LNCAP (cell line): ENCODE measurements around the gene NIT1.
A peak's percentile ranks its signal among the peaks of the same experiment; 100 is the strongest.

Source experiments
- CTCF ChIP-seq: fragments of 450-650 bp; IDR thresholded peaks from 2 replicates; pipeline ENCODE4 v1.5.1; 2017; ENCODE audit warnings: mild to moderate bottlenecking

NIT1 gene

GRCh38 chr1:161132410-161133219, 14.7 kb downstream of the NIT1 start, which contains the start of gene DEDD:
TSS of gene DEDD (minus strand) at chr1:161132667. CDS start at chr1:161124462, 8,205 bp downstream.
- TF ChIP-seq CTCF, result no peak; the same call in 1 of the 2 replicates

DNA sequence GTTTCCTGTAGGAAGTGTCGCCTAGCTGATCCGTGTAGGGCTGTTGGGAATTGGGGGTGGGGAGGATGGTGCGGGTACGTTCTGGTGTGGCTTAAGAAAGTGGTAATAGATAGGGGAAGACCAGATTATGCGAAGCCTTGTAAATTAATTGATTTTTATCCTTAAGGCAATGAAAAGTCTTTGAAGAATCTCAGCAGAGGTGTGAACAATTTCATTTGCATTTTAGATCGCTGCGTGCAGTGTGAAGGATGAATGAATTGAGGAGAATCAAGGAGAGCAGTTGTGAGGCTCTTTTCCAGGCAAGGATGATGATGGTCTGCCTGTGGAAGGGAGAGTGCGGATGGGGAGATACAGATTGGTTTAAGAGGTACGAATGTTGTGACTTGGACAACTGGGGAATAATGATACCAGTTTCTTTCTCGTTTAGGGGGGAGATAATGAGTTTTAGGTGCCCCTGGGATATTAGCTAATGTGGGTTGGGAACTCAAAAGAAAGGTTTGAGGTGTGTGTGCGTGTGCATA, 15.4 kb downstream of the NIT1 start:
- TF ChIP-seq CTCF, result no peak

DNA sequence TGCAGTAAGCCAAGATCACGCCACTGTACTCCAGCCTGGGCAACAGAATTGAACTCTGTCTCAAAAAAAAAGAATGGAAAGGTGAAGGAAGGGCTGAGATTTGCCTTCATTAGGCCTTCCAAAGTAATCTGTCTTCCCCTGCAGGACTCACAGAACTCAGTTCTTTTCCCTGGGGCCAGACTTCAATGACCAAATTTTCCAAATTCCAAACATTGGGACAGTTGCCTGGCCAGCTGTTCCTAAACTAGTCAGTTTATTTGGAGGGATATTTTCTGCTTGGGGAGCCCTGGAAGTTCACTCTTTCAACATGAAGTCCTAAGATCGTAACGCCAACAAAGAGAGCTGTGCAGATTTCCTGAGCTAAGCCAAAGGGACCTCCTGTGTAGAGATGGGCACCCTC, 20.0 kb downstream of the NIT1 start:
- TF ChIP-seq CTCF, result no peak

GRCh38 chr1:161138431-161138830, 20.5 kb downstream of the NIT1 start:
- no peak for TF ChIP-seq CTCF

DNA sequence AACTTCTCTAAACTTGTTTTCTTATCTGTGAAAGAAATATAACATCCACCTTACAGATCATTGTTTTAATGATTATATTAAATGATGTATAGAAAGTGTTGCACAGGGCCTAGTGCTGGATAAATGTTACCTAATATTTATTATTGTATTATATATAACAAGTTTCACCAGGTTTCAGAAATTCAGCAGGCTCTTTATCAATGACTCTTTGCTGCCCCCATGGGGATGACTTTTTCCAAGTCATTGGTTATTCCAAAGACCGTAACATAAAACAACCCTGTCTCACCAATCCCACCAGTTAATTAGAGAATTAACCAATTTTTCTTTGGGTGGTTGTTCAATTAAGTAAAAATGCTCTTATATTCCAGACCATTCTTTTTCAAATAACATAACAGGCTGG, 21.9 kb downstream of the NIT1 start:
- peak; percentile 61 for TF ChIP-seq CTCF

DNA sequence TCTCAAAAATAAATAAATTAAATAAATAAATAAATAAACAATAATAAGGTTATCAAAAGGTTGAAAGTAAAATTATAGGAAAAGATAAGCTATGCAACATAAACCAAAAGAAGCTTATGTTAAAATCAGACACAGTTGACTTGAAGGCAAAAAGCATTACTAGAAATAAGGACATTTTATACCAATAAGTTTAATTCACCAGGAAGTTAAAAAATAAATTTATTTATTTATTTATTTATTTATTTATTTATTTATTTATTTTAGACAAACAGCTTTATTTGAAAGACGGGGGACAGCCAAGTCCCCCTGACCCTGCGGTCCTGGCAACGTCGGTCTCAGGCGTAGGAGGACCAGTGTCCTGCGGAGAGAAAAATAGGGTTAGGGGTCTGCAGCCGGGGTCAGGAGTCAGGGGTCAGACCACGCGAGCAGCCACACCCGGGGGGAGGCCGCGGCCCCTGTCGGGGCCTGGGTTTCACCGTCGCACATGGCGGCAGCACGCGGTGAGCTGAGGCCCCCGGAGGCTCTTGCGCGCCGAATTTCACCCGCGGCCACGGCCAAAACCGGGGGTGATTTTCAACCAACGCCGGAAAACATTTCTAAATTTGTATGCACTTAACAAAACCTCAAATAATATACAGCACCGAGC, 23.0 kb downstream of the NIT1 start:
- TF ChIP-seq CTCF, result no peak

DNA sequence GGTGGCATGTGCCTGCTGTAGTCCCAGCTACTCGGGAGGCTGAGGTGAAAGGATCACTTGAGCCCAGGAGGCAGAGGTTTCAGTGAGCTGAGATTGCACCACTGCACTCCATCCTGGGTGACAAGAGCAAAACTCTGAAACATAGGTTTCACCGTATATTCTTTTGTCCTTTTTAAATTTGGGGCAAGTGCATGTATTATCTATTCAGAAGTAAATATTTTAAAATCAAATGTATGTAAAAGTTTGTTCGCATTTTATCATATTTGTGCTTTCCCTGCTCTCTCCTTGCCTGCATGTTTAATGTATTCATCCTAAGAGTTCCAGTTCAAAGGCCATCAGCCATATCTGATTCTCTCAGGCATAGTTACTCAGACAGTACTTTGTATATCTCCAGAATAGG, 27.9 kb downstream of the NIT1 start:
- TF ChIP-seq CTCF, result no peak
